ENCODE measurements around the gene UVRAG. TPM values are rescaled to one million over a fixed set of nuclear protein-coding genes. Genes with fewer than 3 reads are reported as not detected.

UVRAG gene
- total and polyA plus RNA-seq, 2 of the 4 experiments (the other 2 are of a cell fraction) = 5.6 to 10.9 TPM

DNA sequence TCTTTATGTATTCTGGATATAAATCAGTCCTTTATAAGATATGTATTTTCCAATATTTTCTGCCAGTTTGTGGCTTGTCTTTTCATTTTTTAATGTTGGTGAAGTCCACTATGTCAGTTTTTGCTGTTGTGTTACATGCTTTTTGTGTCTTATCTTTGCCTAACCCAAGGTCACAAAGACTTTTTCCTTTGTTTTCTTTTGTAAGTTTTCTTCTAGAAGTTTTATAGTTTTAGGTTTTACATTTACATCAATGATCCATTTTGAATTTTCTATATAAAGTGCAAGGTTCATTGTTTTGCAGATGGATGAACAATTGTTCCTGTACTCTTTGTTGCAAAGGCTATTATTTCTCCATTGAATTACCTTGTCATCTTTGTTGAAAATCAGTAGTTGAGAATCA lies 69.3 kb downstream of the UVRAG start:
- no peak overlapping the region for H2BK120ac ChIP-seq (ENCODE audit: low read depth, low read length)
- no peak overlapping the region for H3K9ac ChIP-seq (ENCODE audit: low read depth, low read length)
- no peak overlapping the region for H3K27ac ChIP-seq (ENCODE audit: insufficient read depth, low read length)
- ATAC-seq (ENCODE audit: low read depth) (no peak), DNase-seq (no peak)
- no peaks in the 10 kb centered on the region for H3K27me3 ChIP-seq (ENCODE audit: control insufficient read depth, insufficient read depth, low read length)
- no peak overlapping the region for H2BK15ac ChIP-seq (ENCODE audit: low read depth, low read length)
- no peaks in the 10 kb centered on the region for H3K4me1 ChIP-seq (ENCODE audit: control insufficient read depth, insufficient read depth, low read length)
- dilution Hi-C loops (cut with HindIII; ENCODE audit: low sequenced_read_pairs, unreplicated experiment) = no loop called here
- H3K14ac ChIP-seq (replicated peaks; ENCODE audit: low read depth, low read length) = no peak overlapping the region
- H4K8ac ChIP-seq (ENCODE audit: low read depth in 2 of 2, low read length in 2 of 2) = no peak overlapping the region
- no peaks in the 10 kb centered on the region for H3K9me1 ChIP-seq (ENCODE audit: insufficient read depth, low read length)
- no peak overlapping the region for H3K18ac ChIP-seq (ENCODE audit: low read depth, low read length)
- CTCF ChIA-PET = no interaction called here
- H3K56ac ChIP-seq (ENCODE audit: extremely low read depth, insufficient read depth, low read length) = no peak overlapping the region
- no peak overlapping the region for H3K23ac ChIP-seq (ENCODE audit: low read depth, low read length)
- H4K5ac ChIP-seq (ENCODE audit: low read depth, low read length) = no peak overlapping the region
- H2BK5ac ChIP-seq (ENCODE audit: low read depth, low read length, poor library complexity, severe bottlenecking) = no peak overlapping the region
- intact Hi-C loops (cut with micrococcal nuclease) = no loop called here
- H3K36me3 ChIP-seq (ENCODE audit: control insufficient read depth, insufficient read depth, low read length) = peaks cover 1% of the 10 kb centered on the region; the same call in 1 of the 2 replicates
- H3K9me3 ChIP-seq (ENCODE audit: control insufficient read depth, insufficient read depth, low read length) = no peaks in the 10 kb centered on the region
- no peaks in the 10 kb centered on the region; the same call in 1 of the 2 replicates for H4K20me1 ChIP-seq (ENCODE audit: insufficient read depth, low read length)
- 0 out of 4 replicates have a peak, but pooled peaks cover 0 to 1% of the 10 kb centered on the region in 2 experiments for H3K79me1 ChIP-seq (ENCODE audit: low read depth in 1 of 2, low read length in 2 of 2)
- no peak overlapping the region for H2AK5ac ChIP-seq (ENCODE audit: low read depth, low read length)
- H2AK9ac ChIP-seq (replicated peaks; ENCODE audit: low read depth, low read length, poor library complexity) = no peak overlapping the region
- no peak overlapping the region for H3K4me2 ChIP-seq (ENCODE audit: low read depth, low read length)
- H3K4ac ChIP-seq (ENCODE audit: low read depth, low read length) = no peak overlapping the region
- no TSS peak for BruUV-seq (replicated peaks)
- no peak overlapping the region for H3K4me3 ChIP-seq (ENCODE audit: insufficient read depth, low read depth, low read length)
- H2BK20ac ChIP-seq (ENCODE audit: low read depth, low read length) = no peak overlapping the region
- TF ChIP-seq RCOR1 (IDR thresholded peaks at IDR 0.05; ENCODE audit: insufficient replicate concordance, low read length) (no peak), MAFK (IDR thresholded peaks at IDR 0.05; ENCODE audit: low read depth, low read length) (no peak)
- in situ Hi-C loops (cut with MboI; ENCODE audit: low sequenced_read_pairs) = no loop called here
- no peak overlapping the region for H2AFZ ChIP-seq (replicated peaks; ENCODE audit: low read length, poor library complexity)
- H4K91ac ChIP-seq (ENCODE audit: insufficient read depth, low read depth, low read length) = no peak overlapping the region
- POLR2A ChIA-PET (ENCODE audit: unreplicated experiment) = no interaction called here

All from IMR-90 (cell line).